GM10847 (cell line): Measurements from ENCODE around the gene WWOX.

Source experiments
- POLR2A ChIP-seq: IDR thresholded peaks from 2 replicates; pipeline ENCODE4 v1.6.1; 2011; ENCODE audit not compliant: insufficient read length; ENCODE audit errors: extremely low read depth

The WWOX gene

DNA sequence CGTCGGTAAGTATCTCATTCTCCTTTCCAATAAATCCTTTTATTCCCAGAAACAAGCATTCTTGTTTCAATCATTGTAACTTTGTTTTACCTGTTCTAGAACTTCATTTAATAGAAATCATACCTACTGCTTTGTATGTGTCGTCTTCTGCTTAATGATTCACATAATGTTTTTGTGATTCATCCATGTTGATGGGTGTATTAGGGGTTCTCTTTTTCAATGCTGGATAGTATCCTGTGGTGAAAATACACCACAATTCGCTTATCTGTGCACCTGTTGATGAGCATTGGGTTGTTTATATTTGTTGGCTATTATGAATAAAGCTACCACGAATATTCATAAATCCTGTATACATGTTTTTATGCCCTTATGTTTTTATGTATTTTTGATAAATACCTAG is 797.8 kb downstream of the WWOX start:
- no peak for TF ChIP-seq POLR2A

- no peak for TF ChIP-seq POLR2A
Measured at GRCh38 chr16:78900044-78900811, 800.8 kb downstream of the WWOX start.

GRCh38 chr16:78900966-78901365 is 801.5 kb downstream of the WWOX start:
- no peak for TF ChIP-seq POLR2A

- TF ChIP-seq POLR2A = no peak
Measured at GRCh38 chr16:78902321-78902720, 802.9 kb downstream of the WWOX start.

DNA sequence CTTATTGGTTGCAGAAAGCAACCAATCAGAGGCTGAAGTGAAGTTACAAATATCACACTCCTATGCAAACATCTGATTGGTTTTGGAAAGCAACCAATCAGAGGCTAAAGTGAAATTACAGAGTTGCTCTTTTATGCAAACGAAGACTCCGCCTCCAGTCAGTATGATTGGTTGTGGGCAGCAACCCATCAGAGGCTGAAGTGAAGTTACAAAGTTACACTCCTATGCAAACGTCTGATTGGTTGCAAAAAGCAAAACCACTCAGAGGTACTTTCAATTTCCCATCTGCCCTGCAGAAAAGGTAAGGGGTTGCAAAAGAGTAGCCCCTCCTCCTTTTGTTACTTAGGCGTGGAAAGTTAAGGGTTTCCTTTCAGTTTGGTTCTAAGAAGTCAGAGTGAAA is 803.8 kb downstream of the WWOX start:
- TF ChIP-seq POLR2A = no peak

- no peak for TF ChIP-seq POLR2A
Measured at GRCh38 chr16:78903843-78904242, 804.4 kb downstream of the WWOX start.

DNA sequence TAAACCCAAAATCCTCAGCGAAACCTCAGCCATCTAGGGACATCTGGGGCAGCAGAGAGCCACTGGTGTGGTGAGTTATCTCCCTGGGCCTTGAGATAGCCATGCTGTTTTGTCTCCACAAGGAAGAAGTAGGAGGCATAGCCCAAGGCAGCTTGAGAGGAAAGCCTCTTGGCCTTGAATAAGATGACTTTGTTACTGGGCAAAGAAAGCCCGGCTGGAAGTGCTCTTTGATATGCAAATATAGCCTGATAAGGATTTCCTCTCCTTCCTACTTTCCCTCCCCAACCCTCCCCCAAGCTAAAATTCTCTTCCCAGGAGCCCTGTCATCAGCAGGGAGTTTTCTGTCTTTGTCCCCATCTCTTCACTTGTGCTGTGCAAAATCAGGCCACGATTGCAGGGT is 806.7 kb downstream of the WWOX start:
- TF ChIP-seq POLR2A = no peak

DNA sequence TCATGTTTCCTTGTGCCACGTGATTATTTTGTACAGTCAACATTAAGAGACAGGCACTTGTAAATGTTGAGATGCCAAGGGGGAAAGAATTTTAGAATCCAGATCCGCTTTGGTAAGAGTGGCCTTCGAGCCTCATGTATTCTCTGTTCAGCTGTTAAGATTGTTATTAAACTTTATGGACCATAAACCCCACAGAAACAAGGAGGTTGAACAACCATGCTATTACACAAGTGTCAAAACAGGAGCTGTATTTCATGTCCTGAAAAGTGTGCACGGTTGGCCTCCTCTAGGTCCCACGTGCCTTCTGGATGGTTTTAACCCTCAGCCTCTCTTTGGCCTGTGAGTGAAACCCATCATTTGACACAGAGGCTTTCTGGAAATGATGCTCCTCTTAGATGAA is 809.8 kb downstream of the WWOX start:
- TF ChIP-seq POLR2A = no peak

GRCh38 chr16:78915811-78916345 is 816.4 kb downstream of the WWOX start:
- no peak for TF ChIP-seq POLR2A

DNA sequence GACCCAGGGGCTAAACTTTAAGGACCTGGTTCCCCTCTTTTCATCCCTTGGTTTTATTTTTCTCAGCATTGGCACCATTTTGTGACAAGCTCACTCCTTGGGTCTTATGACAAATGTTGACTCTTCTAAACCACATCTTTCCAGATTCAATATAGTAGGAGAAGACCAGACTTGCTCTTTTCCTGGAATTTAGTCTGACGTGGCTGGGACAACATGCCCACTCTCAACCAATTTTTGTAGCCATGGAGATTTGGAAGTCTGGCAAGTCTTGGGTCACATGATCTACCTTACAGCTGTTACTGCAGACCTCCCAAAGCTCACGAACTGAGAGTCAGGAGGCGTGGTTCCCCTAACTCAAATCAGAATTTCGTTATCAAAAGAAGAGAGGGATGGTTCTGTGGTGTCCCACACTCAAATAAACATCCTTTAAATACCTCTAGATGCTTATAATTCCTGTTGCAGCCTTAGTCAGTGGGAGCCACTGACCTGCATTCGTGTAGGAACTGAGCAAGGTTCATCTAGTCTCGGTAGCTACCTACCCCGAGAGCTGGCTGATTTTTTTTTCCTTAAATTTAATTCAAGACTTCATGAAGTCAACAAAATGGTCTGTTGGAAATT is 817.6 kb downstream of the WWOX start:
- TF ChIP-seq POLR2A = no peak

- no peak for TF ChIP-seq POLR2A
Measured at GRCh38 chr16:78918805-78919305, 819.4 kb downstream of the WWOX start.

GRCh38 chr16:78919852-78920251 is 820.4 kb downstream of the WWOX start:
- no peak for TF ChIP-seq POLR2A

- TF ChIP-seq POLR2A = no peak
Measured at GRCh38 chr16:78920621-78921020, 821.2 kb downstream of the WWOX start.

DNA sequence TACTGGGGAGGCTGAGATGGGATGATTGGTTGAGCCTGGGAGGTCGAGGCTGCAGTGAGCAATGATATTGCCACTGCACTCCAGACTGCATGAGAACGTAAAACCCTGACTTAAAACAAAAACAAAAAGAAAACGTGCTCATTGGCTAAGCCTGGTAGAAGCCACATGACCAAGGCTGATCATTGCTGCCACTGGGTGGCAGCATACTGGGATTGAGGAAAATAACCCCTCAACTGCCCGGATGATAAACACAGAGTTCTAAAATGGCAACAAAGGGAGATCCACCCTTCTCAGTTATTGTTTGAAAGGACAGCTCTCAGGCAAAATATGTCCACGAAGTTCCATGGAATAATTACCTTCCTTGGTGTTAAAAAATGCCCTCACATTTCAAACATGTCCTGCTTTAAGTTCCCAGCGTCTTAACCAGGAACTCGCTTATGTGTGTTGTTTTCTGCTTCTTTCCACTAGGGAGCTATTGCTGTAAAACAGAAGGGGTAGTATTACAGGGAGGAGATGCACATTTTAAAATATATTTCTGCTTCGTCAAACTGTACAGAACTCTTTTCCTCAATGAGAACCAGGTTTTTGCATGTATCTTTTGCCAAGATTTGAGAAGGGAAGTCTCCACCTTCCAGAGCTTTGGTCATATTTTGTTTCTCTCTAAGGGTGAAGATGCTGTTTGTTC is 825.8 kb downstream of the WWOX start:
- no peak for TF ChIP-seq POLR2A

GRCh38 chr16:78926723-78927210 is 827.3 kb downstream of the WWOX start:
- no peak for TF ChIP-seq POLR2A

DNA sequence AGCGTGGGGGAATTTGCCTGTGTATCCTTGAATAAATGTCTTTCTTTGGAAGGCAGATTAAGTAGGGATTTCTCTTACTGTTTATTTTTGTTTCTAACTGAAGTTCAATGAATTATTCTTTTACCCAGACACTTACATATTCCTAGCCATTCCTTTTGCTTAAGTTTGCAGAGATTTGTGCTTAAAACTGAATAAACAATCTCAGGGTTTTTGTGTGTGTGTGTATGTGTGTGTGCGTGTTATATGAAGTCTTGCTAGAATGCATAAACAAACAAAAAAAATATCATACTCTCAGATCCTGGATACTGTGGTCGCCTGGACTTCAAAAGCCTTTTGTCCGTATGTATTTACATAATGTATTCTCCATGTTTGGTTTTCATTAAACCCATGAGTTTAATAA is 828.3 kb downstream of the WWOX start:
- TF ChIP-seq POLR2A = no peak
